ENCODE measurements around the gene SCART1. TPM values are rescaled to one million over a fixed set of nuclear protein-coding genes. Genes with fewer than 3 reads are reported as not detected.

The SCART1 gene
- total RNA-seq, 6 experiments from 2014 or later, result 0.59 to 1.3 (median 1.0) TPM

GRCh38 chr10:133415752-133416151 is 38.0 kb upstream of the SCART1 start:
- H3K36me3 Mint-ChIP-seq (ENCODE audit: low read depth), result peaks cover 43% of the 10 kb centered on the region
- no peaks in the 10 kb centered on the region for H3K4me1 Mint-ChIP-seq (ENCODE audit: low read depth)
- H3K4me3 Mint-ChIP-seq, result no peak overlapping the region
- no peak for TF ChIP-seq CTCF (IDR thresholded peaks at IDR 0.05)
- DNase-seq, result no peak
- H3K27ac Mint-ChIP-seq, result no peak overlapping the region
- peaks cover 27% of the 10 kb centered on the region for H3K9me3 Mint-ChIP-seq
- peaks cover 3% of the 10 kb centered on the region for H3K27me3 Mint-ChIP-seq (ENCODE audit: insufficient read depth)

- no peaks in the 10 kb centered on the region for H3K4me1 Mint-ChIP-seq (ENCODE audit: low read depth)
- H3K36me3 Mint-ChIP-seq (ENCODE audit: low read depth), result peaks cover 19% of the 10 kb centered on the region
- H3K27ac Mint-ChIP-seq, result no peak overlapping the region
- DNase-seq, result no peak
- no peak for TF ChIP-seq CTCF (IDR thresholded peaks at IDR 0.05)
- no peak overlapping the region for H3K4me3 Mint-ChIP-seq
- 0 out of 2 replicates have a peak, but pooled peaks cover 5% of the 10 kb centered on the region for H3K9me3 Mint-ChIP-seq
- H3K27me3 Mint-ChIP-seq (ENCODE audit: insufficient read depth), result peaks cover 2% of the 10 kb centered on the region; the same call in 1 of the 2 replicates
Observed at GRCh38 chr10:133418289-133418993, 35.3 kb upstream of the SCART1 start.

GRCh38 chr10:133419211-133419950 is 34.4 kb upstream of the SCART1 start:
- no peak overlapping the region for H3K4me3 Mint-ChIP-seq
- H3K9me3 Mint-ChIP-seq, result 0 out of 2 replicates have a peak, but pooled peaks cover 5% of the 10 kb centered on the region
- no peak for TF ChIP-seq CTCF (IDR thresholded peaks at IDR 0.05)

GRCh38 chr10:133420028-133420427 is 33.7 kb upstream of the SCART1 start:
- DNase-seq, result no peak
- peaks cover 13% of the 10 kb centered on the region for H3K36me3 Mint-ChIP-seq (ENCODE audit: low read depth)

More at GRCh38 chr10:133419211-133419950, 34.4 kb upstream of the SCART1 start:
- Mint-ChIP-seq H3K36me3 (ENCODE audit: low read depth) (peaks cover 16% of the 10 kb centered on the region), H3K27ac (no peak overlapping the region), H3K4me1 (ENCODE audit: low read depth) (no peaks in the 10 kb centered on the region), H3K27me3 (ENCODE audit: insufficient read depth) (peaks cover 2% of the 10 kb centered on the region; the same call in 1 of the 2 replicates)
- no peak for DNase-seq

DNA sequence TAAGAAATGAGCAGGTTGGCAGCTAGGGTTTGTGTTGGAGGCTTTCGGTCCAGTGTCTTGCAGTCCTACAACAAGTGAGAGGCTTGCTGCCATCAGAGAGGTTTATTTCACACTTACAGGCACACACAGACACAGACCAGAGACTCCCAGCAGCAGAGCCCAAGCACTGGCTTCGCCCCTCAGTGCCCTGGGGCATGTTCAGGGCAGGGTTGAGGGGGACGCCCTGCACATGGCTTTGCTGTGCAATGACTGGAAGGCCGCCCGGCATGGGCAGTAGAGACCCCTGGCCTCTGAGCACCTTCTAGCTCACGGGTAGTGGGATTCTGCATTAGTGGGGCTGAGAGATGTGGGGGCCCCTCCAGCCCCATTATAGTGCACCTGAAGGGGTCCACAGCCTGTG is 33.2 kb upstream of the SCART1 start:
- H3K36me3 Mint-ChIP-seq (ENCODE audit: low read depth), result peaks cover 7% of the 10 kb centered on the region
- DNase-seq, result no peak
- H3K4me3 Mint-ChIP-seq, result no peak overlapping the region
- H3K4me1 Mint-ChIP-seq (ENCODE audit: low read depth), result no peaks in the 10 kb centered on the region
- 0 out of 2 replicates have a peak, but pooled peaks cover 1% of the 10 kb centered on the region for H3K9me3 Mint-ChIP-seq
- H3K27me3 Mint-ChIP-seq (ENCODE audit: insufficient read depth), result peaks cover 2% of the 10 kb centered on the region; the same call in 1 of the 2 replicates
- H3K27ac Mint-ChIP-seq, result no peak overlapping the region
- TF ChIP-seq CTCF (IDR thresholded peaks at IDR 0.05), result no peak

More at GRCh38 chr10:133420028-133420427, 33.7 kb upstream of the SCART1 start:
- Mint-ChIP-seq H3K9me3 (0 out of 2 replicates have a peak, but pooled peaks cover 5% of the 10 kb centered on the region), H3K27ac (no peak overlapping the region), H3K4me1 (ENCODE audit: low read depth) (no peaks in the 10 kb centered on the region), H3K27me3 (ENCODE audit: insufficient read depth) (peaks cover 2% of the 10 kb centered on the region; the same call in 1 of the 2 replicates), H3K4me3 (no peak overlapping the region)
- TF ChIP-seq CTCF (IDR thresholded peaks at IDR 0.05), result no peak

All from HFFc6 (cell line).